ENCODE results near the gene XPO6.

GRCh38 chr16:28112908-28113307, 98.9 kb downstream of the XPO6 start:
- TF ChIP-seq CTCF (conservative IDR thresholded peaks at IDR 0.05; ENCODE audit: low read length) (no peak), EZH2phosphoT487 (IDR thresholded peaks at IDR 0.05; ENCODE audit: borderline replicate concordance) (no peak)
